ENCODE data around the gene MYD88.

The MYD88 gene

GRCh38 chr3:38168151-38169026, 29.9 kb downstream of the MYD88 start:
- no peak for DNase-seq

DNA sequence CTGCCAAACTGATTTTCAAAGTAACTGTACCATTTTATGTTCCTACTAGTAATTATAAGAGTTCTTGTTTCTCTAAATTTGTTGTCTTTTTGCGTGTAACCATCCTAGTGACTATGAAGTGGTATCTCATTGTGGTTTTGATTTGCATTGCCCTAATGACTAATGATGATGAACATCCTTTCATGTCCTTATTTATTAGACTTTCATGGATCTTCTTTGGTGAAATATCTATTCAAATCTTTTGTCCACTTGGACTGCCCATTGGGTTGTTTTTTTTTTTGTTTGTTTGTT, 30.5 kb downstream of the MYD88 start:
- no peak for DNase-seq

GRCh38 chr3:38170722-38171121, 32.3 kb downstream of the MYD88 start:
- DNase-seq, result no peak

GRCh38 chr3:38171622-38172021, 33.2 kb downstream of the MYD88 start:
- no peak for DNase-seq

- DNase-seq, result no peak
Observed at GRCh38 chr3:38173834-38174418, 35.5 kb downstream of the MYD88 start.

DNA sequence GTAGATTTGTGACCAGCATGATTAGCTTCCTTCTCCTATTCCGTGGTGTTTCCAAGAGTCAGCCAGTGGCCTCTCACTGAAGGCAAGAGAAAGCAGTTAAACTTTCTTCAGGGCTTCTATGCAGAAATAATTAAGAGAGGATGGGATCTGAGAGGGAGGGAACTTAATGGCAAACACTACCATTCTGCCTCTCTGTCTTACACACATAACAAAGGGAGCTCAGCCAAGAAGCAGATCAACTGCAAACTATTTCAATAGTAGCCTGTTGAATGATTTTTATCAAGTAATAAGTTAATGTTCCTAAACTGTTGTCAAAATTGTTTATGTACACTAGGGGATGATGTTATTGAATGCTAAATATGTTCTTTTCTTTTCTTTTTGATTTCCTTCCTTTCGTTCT, 38.7 kb downstream of the MYD88 start:
- no peak for DNase-seq

- no peak for DNase-seq
Observed at GRCh38 chr3:38186781-38187180, 48.3 kb downstream of the MYD88 start.

DNA sequence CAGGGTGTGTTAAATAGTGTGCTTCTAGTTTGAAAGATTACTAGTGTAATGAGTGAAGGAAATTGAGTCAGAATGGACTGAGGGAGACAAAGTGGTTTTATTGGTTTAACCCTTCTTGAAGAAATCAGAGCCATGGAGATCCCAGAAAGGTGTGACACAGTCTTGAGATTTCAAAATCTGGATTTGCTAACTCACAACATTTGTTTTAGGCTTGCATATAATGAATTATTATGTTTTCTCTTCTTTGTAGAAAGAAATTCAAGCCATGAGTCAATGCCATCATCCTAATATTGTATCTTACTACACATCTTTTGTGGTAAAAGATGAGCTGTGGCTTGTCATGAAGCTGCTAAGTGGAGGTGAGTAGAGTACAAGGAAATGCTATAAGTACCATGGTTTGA, 52.0 kb downstream of the MYD88 start:
- DNase-seq, result no peak

All from stimulated activated CD4-positive, alpha-beta T cell treated with anti-CD3 and anti-CD28 coated beads, Interleukin-1b, Interleukin-23, amount 100 ng/mL, for 48 hours (primary cell).